ENCODE measurements around the gene CFAP53. TPM values are rescaled to one million over a fixed set of nuclear protein-coding genes. Genes with fewer than 3 reads are reported as not detected.

CFAP53 gene
- total and polyA plus RNA-seq, 2 of the 13 experiments (the other 11 are each of a cell fraction or from before 2014, with no cell fraction given) = 0.05 to 0.07 TPM

DNA sequence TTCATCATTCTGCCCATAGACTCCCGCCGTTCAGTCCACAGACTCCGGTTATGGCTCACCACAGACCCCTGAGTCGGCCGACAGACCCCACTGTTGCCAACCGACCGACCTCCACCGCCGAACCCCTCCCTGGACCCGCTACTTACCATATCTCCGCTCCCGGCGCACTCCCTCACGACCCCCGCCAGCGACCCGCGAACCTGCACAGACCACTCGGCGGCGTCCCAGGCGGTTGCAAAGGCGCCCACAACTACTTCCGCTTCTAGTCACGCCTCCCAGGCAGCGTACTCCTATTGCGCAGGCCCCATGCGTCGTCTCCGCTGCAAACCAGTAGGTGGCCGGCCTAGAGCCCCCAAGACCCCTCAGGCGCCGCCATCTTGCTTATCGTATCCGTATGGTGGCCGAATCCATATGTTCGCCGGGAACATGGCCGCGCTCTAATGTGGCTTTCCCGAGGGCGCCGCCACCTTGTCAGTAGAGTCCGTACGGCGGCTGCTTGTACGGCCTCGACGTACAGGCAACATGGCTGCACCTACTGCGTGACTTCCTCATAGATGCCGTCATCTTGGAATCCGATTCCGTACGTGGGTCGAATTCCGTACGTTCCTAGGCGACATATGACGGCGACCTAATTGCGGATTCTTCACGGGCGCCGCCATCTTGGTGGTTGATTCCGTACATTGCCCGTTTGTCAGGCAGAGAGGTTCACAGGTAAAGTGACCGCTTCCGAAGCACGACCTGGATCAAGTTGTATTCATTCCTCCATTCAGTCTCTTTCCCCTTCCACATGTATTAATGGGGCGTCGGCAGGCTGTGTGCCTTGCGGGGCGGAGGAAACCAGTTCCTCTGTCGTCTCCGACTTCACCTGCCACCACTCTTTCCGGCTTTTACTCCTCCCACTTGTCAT is 21.4 kb upstream of the CFAP53 start, which contains the start of gene CXXC1 (continued):
- TF ChIP-seq, protein P1, sequence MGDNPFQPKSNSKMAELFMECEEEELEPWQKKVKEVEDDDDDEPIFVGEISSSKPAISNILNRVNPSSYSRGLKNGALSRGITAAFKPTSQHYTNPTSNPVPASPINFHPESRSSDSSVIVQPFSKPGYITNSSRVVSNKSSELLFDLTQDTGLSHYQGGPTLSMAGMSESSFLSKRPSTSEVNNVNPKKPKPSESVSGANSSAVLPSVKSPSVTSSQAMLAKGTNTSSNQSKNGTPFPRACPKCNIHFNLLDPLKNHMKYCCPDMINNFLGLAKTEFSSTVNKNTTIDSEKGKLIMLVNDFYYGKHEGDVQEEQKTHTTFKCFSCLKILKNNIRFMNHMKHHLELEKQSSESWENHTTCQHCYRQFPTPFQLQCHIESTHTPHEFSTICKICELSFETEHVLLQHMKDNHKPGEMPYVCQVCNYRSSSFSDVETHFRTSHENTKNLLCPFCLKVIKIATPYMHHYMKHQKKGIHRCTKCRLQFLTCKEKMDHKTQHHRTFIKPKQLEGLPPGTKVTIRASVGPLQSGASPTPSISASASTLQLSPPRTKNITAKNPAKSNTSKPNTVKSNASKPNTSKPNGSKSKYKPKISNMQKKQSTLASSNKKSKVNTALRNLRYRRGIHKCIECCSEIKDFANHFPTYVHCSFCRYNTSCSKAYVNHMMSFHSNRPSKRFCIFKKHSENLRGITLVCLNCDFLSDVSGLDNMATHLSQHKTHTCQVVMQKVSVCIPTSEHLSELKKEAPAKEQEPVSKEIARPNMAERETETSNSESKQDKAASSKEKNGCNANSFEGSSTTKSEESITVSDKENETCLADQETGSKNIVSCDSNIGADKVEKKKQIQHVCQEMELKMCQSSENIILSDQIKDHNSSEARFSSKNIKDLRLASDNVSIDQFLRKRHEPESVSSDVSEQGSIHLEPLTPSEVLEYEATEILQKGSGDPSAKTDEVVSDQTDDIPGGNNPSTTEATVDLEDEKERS (CRISPR knock-in tag; IDR thresholded peaks at IDR 0.05) = peak; percentile 23; the same call in 1 of the 2 replicates
- TF ChIP-seq, protein P2, sequence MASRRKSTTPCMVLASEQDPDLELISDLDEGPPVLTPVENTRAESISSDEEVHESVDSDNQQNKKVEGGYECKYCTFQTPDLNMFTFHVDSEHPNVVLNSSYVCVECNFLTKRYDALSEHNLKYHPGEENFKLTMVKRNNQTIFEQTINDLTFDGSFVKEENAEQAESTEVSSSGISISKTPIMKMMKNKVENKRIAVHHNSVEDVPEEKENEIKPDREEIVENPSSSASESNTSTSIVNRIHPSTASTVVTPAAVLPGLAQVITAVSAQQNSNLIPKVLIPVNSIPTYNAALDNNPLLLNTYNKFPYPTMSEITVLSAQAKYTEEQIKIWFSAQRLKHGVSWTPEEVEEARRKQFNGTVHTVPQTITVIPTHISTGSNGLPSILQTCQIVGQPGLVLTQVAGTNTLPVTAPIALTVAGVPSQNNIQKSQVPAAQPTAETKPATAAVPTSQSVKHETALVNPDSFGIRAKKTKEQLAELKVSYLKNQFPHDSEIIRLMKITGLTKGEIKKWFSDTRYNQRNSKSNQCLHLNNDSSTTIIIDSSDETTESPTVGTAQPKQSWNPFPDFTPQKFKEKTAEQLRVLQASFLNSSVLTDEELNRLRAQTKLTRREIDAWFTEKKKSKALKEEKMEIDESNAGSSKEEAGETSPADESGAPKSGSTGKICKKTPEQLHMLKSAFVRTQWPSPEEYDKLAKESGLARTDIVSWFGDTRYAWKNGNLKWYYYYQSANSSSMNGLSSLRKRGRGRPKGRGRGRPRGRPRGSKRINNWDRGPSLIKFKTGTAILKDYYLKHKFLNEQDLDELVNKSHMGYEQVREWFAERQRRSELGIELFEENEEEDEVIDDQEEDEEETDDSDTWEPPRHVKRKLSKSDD (CRISPR knock-in tag; IDR thresholded peaks at IDR 0.05; ENCODE audit: low read depth) = peak; percentile 76
- TF ChIP-seq SIX4 (CRISPR knock-in tag; IDR thresholded peaks at IDR 0.05) = peak; percentile 75; the same call in 1 of the 2 replicates
- no peak for TF ChIP-seq ZNF382 (CRISPR knock-in tag; IDR thresholded peaks at IDR 0.05; ENCODE audit: borderline replicate concordance)
- no peak for TF ChIP-seq PHB2 (IDR thresholded peaks at IDR 0.05; ENCODE audit: partially characterized antibody)
- TF ChIP-seq, protein P3, sequence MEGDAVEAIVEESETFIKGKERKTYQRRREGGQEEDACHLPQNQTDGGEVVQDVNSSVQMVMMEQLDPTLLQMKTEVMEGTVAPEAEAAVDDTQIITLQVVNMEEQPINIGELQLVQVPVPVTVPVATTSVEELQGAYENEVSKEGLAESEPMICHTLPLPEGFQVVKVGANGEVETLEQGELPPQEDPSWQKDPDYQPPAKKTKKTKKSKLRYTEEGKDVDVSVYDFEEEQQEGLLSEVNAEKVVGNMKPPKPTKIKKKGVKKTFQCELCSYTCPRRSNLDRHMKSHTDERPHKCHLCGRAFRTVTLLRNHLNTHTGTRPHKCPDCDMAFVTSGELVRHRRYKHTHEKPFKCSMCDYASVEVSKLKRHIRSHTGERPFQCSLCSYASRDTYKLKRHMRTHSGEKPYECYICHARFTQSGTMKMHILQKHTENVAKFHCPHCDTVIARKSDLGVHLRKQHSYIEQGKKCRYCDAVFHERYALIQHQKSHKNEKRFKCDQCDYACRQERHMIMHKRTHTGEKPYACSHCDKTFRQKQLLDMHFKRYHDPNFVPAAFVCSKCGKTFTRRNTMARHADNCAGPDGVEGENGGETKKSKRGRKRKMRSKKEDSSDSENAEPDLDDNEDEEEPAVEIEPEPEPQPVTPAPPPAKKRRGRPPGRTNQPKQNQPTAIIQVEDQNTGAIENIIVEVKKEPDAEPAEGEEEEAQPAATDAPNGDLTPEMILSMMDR (CRISPR knock-in tag; IDR thresholded peaks at IDR 0.05) = peak; percentile 78
- 0 out of 2 replicates have a peak, but pooled peaks have one; percentile 37 for TF ChIP-seq MAZ (IDR thresholded peaks at IDR 0.05; ENCODE audit: borderline replicate concordance, low read depth, low read length)
- TF ChIP-seq MAZ (CRISPR knock-in tag; IDR thresholded peaks at IDR 0.05; ENCODE audit: low read depth) = peak; percentile 82
- TF ChIP-seq ZNF7 (CRISPR knock-in tag; IDR thresholded peaks at IDR 0.05) = no peak
- TF ChIP-seq ZNF337 (CRISPR knock-in tag; IDR thresholded peaks at IDR 0.05; ENCODE audit: borderline replicate concordance, low read depth) = peak; percentile 80; the same call in 1 of the 2 replicates
- peak; percentile 92 for TF ChIP-seq ZEB1 (IDR thresholded peaks at IDR 0.05; ENCODE audit: insufficient replicate concordance, low read depth)
- no peak for TF ChIP-seq ZSCAN12 (CRISPR knock-in tag; IDR thresholded peaks at IDR 0.05)
- peak; percentile 84 for TF ChIP-seq ERF (CRISPR knock-in tag; IDR thresholded peaks at IDR 0.05)
- no peak for TF ChIP-seq NR2F6 (IDR thresholded peaks at IDR 0.05)
- peak; percentile 34; the same call in 1 of the 2 replicates for TF ChIP-seq NR2F6 (CRISPR knock-in tag; IDR thresholded peaks at IDR 0.05)
- TF ChIP-seq, protein P4, sequence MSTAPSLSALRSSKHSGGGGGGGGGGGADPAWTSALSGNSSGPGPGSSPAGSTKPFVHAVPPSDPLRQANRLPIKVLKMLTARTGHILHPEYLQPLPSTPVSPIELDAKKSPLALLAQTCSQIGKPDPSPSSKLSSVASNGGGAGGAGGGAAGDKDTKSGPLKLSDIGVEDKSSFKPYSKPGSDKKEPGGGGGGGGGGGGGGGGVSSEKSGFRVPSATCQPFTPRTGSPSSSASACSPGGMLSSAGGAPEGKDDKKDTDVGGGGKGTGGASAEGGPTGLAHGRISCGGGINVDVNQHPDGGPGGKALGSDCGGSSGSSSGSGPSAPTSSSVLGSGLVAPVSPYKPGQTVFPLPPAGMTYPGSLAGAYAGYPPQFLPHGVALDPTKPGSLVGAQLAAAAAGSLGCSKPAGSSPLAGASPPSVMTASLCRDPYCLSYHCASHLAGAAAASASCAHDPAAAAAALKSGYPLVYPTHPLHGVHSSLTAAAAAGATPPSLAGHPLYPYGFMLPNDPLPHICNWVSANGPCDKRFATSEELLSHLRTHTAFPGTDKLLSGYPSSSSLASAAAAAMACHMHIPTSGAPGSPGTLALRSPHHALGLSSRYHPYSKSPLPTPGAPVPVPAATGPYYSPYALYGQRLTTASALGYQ (CRISPR knock-in tag; IDR thresholded peaks at IDR 0.05) = 0 out of 2 replicates have a peak, but pooled peaks have one; percentile 38
- TF ChIP-seq TP53 (CRISPR knock-in tag; conservative IDR thresholded peaks at IDR 0.05) = peak; percentile 60; the same call in 1 of the 2 replicates
- peak; percentile 31; the same call in 1 of the 2 replicates for TF ChIP-seq ZNF460 (CRISPR knock-in tag; IDR thresholded peaks at IDR 0.05; ENCODE audit: borderline replicate concordance)
- peak; percentile 70 for TF ChIP-seq TAF15 (IDR thresholded peaks at IDR 0.05; ENCODE audit: low read depth, low read length, poor library complexity, severe bottlenecking)
